Right atrium auricular region (tissue), 2 donors: ENCODE results near the gene TUBB6. TPM values are rescaled to one million over a fixed set of nuclear protein-coding genes. Genes with fewer than 3 reads are reported as not detected.

Experiments used
- DNase-seq: peaks from one replicate; pipeline ENCODE4 v3.0.0-alpha.2; 2019; ENCODE audit warnings: low spot score
- H3K27ac ChIP-seq, 2 donors: fragments of 200-600 bp; sonication (generic); 1 replicate in 1 of 2; 2 replicates in 1 of 2; pipeline ENCODE4 v1.5.1; 2016 to 2019
- H3K27me3 ChIP-seq, 2 donors: fragments of 200-600 bp; sonication (generic); one replicate each; pipeline versions ENCODE4 v1.5.1 to v1.6.0; 2017 to 2019
- H3K36me3 ChIP-seq: fragments of 200-600 bp; sonication (generic); one replicate; pipeline ENCODE4 v1.5.1; 2016
- H3K4me1 ChIP-seq, 2 donors: fragments of 200-600 bp; sonication (generic); one replicate each; pipeline versions ENCODE4 v1.5.1 to v1.6.0; 2017 to 2019
- H3K4me3 ChIP-seq, 2 donors: fragments of 200-600 bp; sonication (generic); 1 replicate in 1 of 2; 2 replicates in 1 of 2; pipeline ENCODE4 v1.5.1; 2017 to 2019; ENCODE audit warnings: mild to moderate bottlenecking in 1 of 2, moderate library complexity in 1 of 2
- H3K9me3 ChIP-seq, 2 donors: fragments of 200-600 bp; sonication (generic); one replicate each; pipeline ENCODE4 v1.5.1; 2019
- CTCF ChIP-seq, 2 donors: fragments of 200-600 bp; sonication (generic); IDR thresholded peaks; one replicate each; pipeline ENCODE4 v1.5.1; 2019; ENCODE audit warnings: antibody characterized with exemption in 2 of 2
- total RNA-seq, 2 donors: library from RNA; depleted of rRNA; stranded (reverse); fragments of >200 nt; gene quantifications; one replicate each; pipeline ENCODE4 v1.1.0, GENCODE V29; 2016

The TUBB6 gene
- total RNA-seq, 2 donors from 2014 or later, result 158 to 337 TPM

GRCh38 chr18:12274793-12275192 is 33.2 kb upstream of the TUBB6 start:
- peaks cover 0 to 26% of the 10 kb centered on the region in 2 donors for H3K4me1 ChIP-seq
- H3K27ac ChIP-seq, result no peak overlapping the region
- H3K4me3 ChIP-seq, result no peak overlapping the region
- no peaks in the 10 kb centered on the region for H3K9me3 ChIP-seq
- no peaks in the 10 kb centered on the region for H3K36me3 ChIP-seq
- no peak for DNase-seq
- no peaks in the 10 kb centered on the region for H3K27me3 ChIP-seq
- no peak for TF ChIP-seq CTCF (IDR thresholded peaks at IDR 0.05)

- no peak for TF ChIP-seq CTCF (IDR thresholded peaks at IDR 0.05)
These were observed 31.1 kb upstream of the TUBB6 start for GRCh38 chr18:12276736-12277554.

GRCh38 chr18:12278215-12278671 is 29.8 kb upstream of the TUBB6 start:
- Histone ChIP-seq H3K9me3 (no peaks in the 10 kb centered on the region), H3K36me3 (no peaks in the 10 kb centered on the region), H3K27me3 (no peaks in the 10 kb centered on the region), H3K4me3 (peak overlapping the region; percentile 50 to 51), H3K27ac (peak overlapping the region; percentile 96 to 100), H3K4me1 (peaks cover 0 to 44% of the 10 kb centered on the region in 2 donors)
- no peak for DNase-seq
- TF ChIP-seq CTCF (IDR thresholded peaks at IDR 0.05), result no peak

More at GRCh38 chr18:12276736-12277554, 31.1 kb upstream of the TUBB6 start:
- H3K9me3 ChIP-seq, result no peaks in the 10 kb centered on the region
- H3K27me3 ChIP-seq, result no peaks in the 10 kb centered on the region
- peaks cover 0 to 37% of the 10 kb centered on the region in 2 donors for H3K4me1 ChIP-seq
- H3K27ac ChIP-seq, result peak overlapping the region; percentile 96 to 100
- no peak for DNase-seq
- no peaks in the 10 kb centered on the region for H3K36me3 ChIP-seq
- no peak overlapping the region for H3K4me3 ChIP-seq

- no peaks in the 10 kb centered on the region for H3K27me3 ChIP-seq
- H3K9me3 ChIP-seq, result no peaks in the 10 kb centered on the region
- peak in 1 of 2 donors; percentile 15 for TF ChIP-seq CTCF (IDR thresholded peaks at IDR 0.05)
- H3K36me3 ChIP-seq, result no peaks in the 10 kb centered on the region
- peak overlapping the region; percentile 50 to 51 for H3K4me3 ChIP-seq
- DNase-seq, result peak; percentile 93
- peaks cover 0 to 44% of the 10 kb centered on the region in 2 donors for H3K4me1 ChIP-seq
- peak overlapping the region; percentile 96 to 100 for H3K27ac ChIP-seq
These were observed 29.0 kb upstream of the TUBB6 start for GRCh38 chr18:12278741-12279682.

- no peak for DNase-seq
- no peak for TF ChIP-seq CTCF (IDR thresholded peaks at IDR 0.05)
- Histone ChIP-seq H3K27me3 (no peaks in the 10 kb centered on the region), H3K4me3 (peak overlapping the region; percentile 50 to 51), H3K27ac (peak overlapping the region; percentile 96 to 100), H3K4me1 (peaks cover 0 to 44% of the 10 kb centered on the region in 2 donors), H3K36me3 (no peaks in the 10 kb centered on the region), H3K9me3 (no peaks in the 10 kb centered on the region)
These were observed 28.1 kb upstream of the TUBB6 start for GRCh38 chr18:12279781-12280531.
